Fibroblast of lung (primary cell): Measurements from ENCODE around the gene GNA12. TPM values are rescaled to one million over a fixed set of nuclear protein-coding genes. Genes with fewer than 3 reads are reported as not detected.

Source experiments
- DNase-seq, 2 donors: peaks; one replicate each; pipeline versions ENCODE4 v3.0.0 to v3.0.0-alpha.2; 2010; ENCODE audit warnings: low read depth in 2 of 2
- H2AFZ ChIP-seq: 2 replicates; pipeline ENCODE4 v1.5.1; 2012; ENCODE audit warnings: low read length, control low read depth, inconsistent platforms
- H3K27ac ChIP-seq: 2 replicates; pipeline ENCODE4 v1.5.1; 2011; ENCODE audit warnings: low read length, control low read depth; ENCODE audit not compliant: insufficient read depth
- H3K27me3 ChIP-seq: 2 replicates; pipeline ENCODE4 v1.5.1; 2011; ENCODE audit warnings: mild to moderate bottlenecking, low read length; ENCODE audit not compliant: control insufficient read depth, insufficient read depth
- H3K36me3 ChIP-seq: 2 replicates; pipeline ENCODE4 v1.5.1; 2011; ENCODE audit warnings: low read length; ENCODE audit not compliant: control insufficient read depth, insufficient read depth
- H3K4me1 ChIP-seq: 2 replicates; pipeline ENCODE4 v1.5.1; 2011; ENCODE audit warnings: low read length; ENCODE audit not compliant: control insufficient read depth, insufficient read depth; ENCODE audit errors: extremely low read depth
- H3K4me2 ChIP-seq: 2 replicates; pipeline ENCODE4 v1.5.1; 2011; ENCODE audit warnings: low read length, control low read depth; ENCODE audit not compliant: insufficient read depth; ENCODE audit errors: extremely low read depth
- H3K4me3 ChIP-seq, 4 experiments: fragments of 200-600 bp in 1 of 4; sonication (generic) in 1 of 4; replicated peaks in 1 of 4; 2 replicates each; pipeline ENCODE4 v1.5.1; 2011 to 2016; ENCODE audit warnings: low read length in 4 of 4, low read depth in 3 of 4, mild to moderate bottlenecking in 3 of 4, control low read depth in 2 of 4, inconsistent platforms in 1 of 4, mixed read lengths in 1 of 4; ENCODE audit not compliant: insufficient read depth in 1 of 4; ENCODE audit errors: control extremely low read depth in 1 of 4
- H3K79me2 ChIP-seq: 2 replicates; pipeline ENCODE4 v1.5.1; 2012; ENCODE audit warnings: mild to moderate bottlenecking, low read length, inconsistent platforms; ENCODE audit not compliant: control insufficient read depth, insufficient read depth
- H3K9ac ChIP-seq: 2 replicates; pipeline ENCODE4 v1.5.1; 2011; ENCODE audit warnings: mild to moderate bottlenecking, low read length, control low read depth; ENCODE audit not compliant: insufficient read depth
- H3K9me3 ChIP-seq: 2 replicates; pipeline ENCODE4 v1.5.1; 2012; ENCODE audit warnings: low read depth, low read length; ENCODE audit not compliant: control insufficient read depth, insufficient read depth
- H4K20me1 ChIP-seq: 2 replicates; pipeline ENCODE4 v1.5.1; 2011; ENCODE audit warnings: low read length; ENCODE audit not compliant: control insufficient read depth, insufficient read depth; ENCODE audit errors: extremely low read depth
- EZH2 ChIP-seq: IDR thresholded peaks from 2 replicates; pipeline ENCODE4 v1.5.1; 2012; ENCODE audit warnings: low read length, control low read depth, mild to moderate bottlenecking; ENCODE audit errors: missing control alignments
- polyA plus RNA-seq, 2 donors: library from polyadenylated mRNA; depleted of rRNA in 1 of 2; stranded (reverse) in 1 of 2; unstranded in 1 of 2; fragments of >200 nt; gene quantifications; 2 replicates each; pipeline ENCODE4 v1.2.1, GENCODE V29; 2011 to 2012; ENCODE audit warnings: missing spikeins in 1 of 2
- total RNA-seq: library from RNA; depleted of rRNA; stranded (reverse); fragments of >200 nt; gene quantifications from 2 replicates; pipeline ENCODE4 v1.2.1, GENCODE V29; 2014
- TF ChIP-seq, protein P1 (sequence below), 2 donors: IDR thresholded peaks in 1 of 2; conservative IDR thresholded peaks in 1 of 2; 1 replicate in 1 of 2; 2 replicates in 1 of 2; pipeline ENCODE4 v1.5.1; 2011 to 2012; ENCODE audit warnings: low read length in 2 of 2, control low read depth in 1 of 2, inconsistent platforms in 1 of 2, low read depth in 1 of 2, mild to moderate bottlenecking in 1 of 2

GNA12 gene
- total and polyA plus RNA-seq, 2 donors (not counting 1 experiment from before 2014, with no cell fraction given) = 36.2 to 137 TPM

DNA sequence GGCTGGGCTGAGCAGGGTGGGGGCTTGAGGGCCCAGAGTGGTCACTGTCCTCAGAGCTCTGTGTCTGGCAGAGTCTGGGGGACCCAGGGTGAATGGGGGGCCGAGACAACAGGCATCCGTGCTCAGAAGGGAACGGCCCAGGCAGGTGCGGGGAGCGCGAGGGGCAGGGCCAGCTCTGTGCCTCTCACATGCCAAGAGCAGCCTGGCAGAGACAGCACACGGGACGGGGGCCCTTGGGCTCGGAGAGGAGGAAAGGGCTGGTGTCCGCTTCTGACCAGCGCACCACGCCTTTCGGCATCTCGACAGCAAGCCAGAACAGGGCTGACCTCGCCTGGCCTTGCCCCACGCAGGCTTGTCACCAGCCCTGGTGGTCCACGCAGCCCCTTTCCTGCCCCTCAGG lies 142.7 kb downstream of the GNA12 start:
- H3K27ac ChIP-seq = no peak overlapping the region
- H3K36me3 ChIP-seq = no peaks in the 10 kb centered on the region
- H3K4me2 ChIP-seq = no peak overlapping the region
- no peak for DNase-seq
- no peak overlapping the region for H2AFZ ChIP-seq
- H3K27me3 ChIP-seq = no peaks in the 10 kb centered on the region
- H3K9ac ChIP-seq = no peak overlapping the region
- no peaks in the 10 kb centered on the region for H3K79me2 ChIP-seq
- peaks cover 3% of the 10 kb centered on the region for H3K4me1 ChIP-seq
- H4K20me1 ChIP-seq = no peaks in the 10 kb centered on the region
- TF ChIP-seq EZH2 = no peak
- TF ChIP-seq, protein P1, sequence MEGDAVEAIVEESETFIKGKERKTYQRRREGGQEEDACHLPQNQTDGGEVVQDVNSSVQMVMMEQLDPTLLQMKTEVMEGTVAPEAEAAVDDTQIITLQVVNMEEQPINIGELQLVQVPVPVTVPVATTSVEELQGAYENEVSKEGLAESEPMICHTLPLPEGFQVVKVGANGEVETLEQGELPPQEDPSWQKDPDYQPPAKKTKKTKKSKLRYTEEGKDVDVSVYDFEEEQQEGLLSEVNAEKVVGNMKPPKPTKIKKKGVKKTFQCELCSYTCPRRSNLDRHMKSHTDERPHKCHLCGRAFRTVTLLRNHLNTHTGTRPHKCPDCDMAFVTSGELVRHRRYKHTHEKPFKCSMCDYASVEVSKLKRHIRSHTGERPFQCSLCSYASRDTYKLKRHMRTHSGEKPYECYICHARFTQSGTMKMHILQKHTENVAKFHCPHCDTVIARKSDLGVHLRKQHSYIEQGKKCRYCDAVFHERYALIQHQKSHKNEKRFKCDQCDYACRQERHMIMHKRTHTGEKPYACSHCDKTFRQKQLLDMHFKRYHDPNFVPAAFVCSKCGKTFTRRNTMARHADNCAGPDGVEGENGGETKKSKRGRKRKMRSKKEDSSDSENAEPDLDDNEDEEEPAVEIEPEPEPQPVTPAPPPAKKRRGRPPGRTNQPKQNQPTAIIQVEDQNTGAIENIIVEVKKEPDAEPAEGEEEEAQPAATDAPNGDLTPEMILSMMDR (conservative IDR thresholded peaks at IDR 0.05 in 1 of 2, IDR thresholded peaks at IDR 0.05 in 1 of 2; ENCODE audit: low read depth in 1 of 2, low read length in 2 of 2) = no peak
- no peaks in the 10 kb centered on the region for H3K9me3 ChIP-seq
- H3K4me3 ChIP-seq = no peak overlapping the region

DNA sequence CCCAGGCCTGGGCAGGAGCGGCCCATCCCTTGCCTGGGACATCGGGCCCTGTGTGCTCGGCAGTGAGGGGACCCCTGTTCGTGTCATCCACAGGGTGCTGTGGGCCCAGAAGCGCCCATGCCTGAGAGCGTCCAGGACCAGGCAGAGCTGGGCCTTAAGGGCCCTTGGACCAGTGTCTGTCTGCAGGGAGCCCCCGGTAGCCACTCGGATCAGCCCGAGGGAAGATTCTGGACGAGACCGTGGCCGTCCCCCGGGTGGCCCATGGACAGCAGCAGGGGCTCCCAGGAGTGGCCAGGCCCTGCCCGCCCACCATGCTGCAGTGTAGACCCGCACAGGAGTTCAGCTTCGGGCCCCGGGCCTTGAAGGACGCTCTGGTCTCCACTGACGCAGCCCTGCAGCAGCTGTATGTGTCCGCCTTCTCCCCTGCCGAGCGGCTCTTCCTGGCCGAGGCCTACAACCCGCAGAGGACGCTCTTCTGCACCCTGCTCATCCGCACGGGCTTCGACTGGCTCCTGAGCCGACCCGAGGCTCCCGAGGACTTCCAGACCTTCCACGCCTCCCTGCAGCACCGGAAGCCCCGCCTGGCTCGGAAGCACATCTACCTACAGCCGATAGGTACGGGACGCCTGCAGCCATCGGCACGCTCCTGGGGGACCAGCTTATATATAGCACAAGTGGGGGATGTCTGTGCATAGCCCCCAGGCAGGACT lies 143.8 kb downstream of the GNA12 start:
- Histone ChIP-seq H3K27me3 (no peaks in the 10 kb centered on the region), H3K27ac (no peak overlapping the region), H3K9me3 (no peaks in the 10 kb centered on the region), H4K20me1 (no peaks in the 10 kb centered on the region), H3K4me3 (no peak overlapping the region), H3K4me1 (peaks cover 3% of the 10 kb centered on the region), H2AFZ (no peak overlapping the region), H3K4me2 (no peak overlapping the region), H3K36me3 (no peaks in the 10 kb centered on the region), H3K9ac (no peak overlapping the region), H3K79me2 (no peaks in the 10 kb centered on the region)
- no peak for DNase-seq
- TF ChIP-seq EZH2 = no peak
- TF ChIP-seq, protein P1 (conservative IDR thresholded peaks at IDR 0.05 in 1 of 2, IDR thresholded peaks at IDR 0.05 in 1 of 2; ENCODE audit: low read depth in 1 of 2, low read length in 2 of 2) = no peak

DNA sequence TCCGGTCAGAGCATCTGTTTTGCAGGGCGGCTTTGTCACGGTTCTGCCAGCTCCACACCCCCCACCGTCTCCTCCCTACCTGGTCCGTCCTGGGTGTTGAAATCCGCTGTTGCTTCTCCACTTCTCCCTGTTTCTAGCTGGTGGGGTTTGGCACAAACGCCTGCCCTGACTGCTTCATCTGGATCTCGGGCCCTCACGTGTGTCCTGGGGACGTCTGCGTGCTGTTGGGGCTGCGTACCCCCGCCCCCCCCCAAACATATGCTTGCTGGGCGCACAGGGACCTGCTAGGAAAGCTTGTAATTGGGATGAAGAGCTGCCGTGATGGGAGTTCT lies 144.9 kb downstream of the GNA12 start:
- Histone ChIP-seq H3K36me3 (no peaks in the 10 kb centered on the region), H2AFZ (no peak overlapping the region), H4K20me1 (no peaks in the 10 kb centered on the region), H3K27ac (no peak overlapping the region), H3K4me2 (no peak overlapping the region), H3K9ac (no peak overlapping the region), H3K27me3 (no peaks in the 10 kb centered on the region), H3K79me2 (no peaks in the 10 kb centered on the region), H3K9me3 (no peaks in the 10 kb centered on the region), H3K4me3 (no peak overlapping the region), H3K4me1 (peaks cover 3% of the 10 kb centered on the region)
- no peak for DNase-seq
- TF ChIP-seq, protein P1 (conservative IDR thresholded peaks at IDR 0.05 in 1 of 2, IDR thresholded peaks at IDR 0.05 in 1 of 2; ENCODE audit: low read depth in 1 of 2, low read length in 2 of 2) = no peak
- TF ChIP-seq EZH2 = no peak
